CD4-positive, CD25-positive, alpha-beta regulatory T cell (primary cell): ENCODE measurements around the gene CHN2. TPM values are rescaled to one million over a fixed set of nuclear protein-coding genes. Genes with fewer than 3 reads are reported as not detected.
"Not testable (repeated sequence)": the region's sequence is repeated elsewhere in the genome, so short reads cannot be mapped to it uniquely, and the experiment has no call there.

Experiments used
- ATAC-seq, 2 donors: fragments of 150-1000 bp; cut with Tn5 transposase; one replicate each; pipeline ENCODE4 v1.10.0; 2021; ENCODE audit warnings: low read depth in 2 of 2, moderate number of reproducible peaks in 2 of 2, moderate library complexity in 1 of 2
- DNase-seq, 3 donors: peaks; one replicate each; pipeline versions ENCODE4 v3.0.0 to v3.0.0-alpha.2; 2012 to 2022; ENCODE audit warnings: mixed read lengths in 1 of 3
- H3K27ac ChIP-seq: one replicate; pipeline ENCODE4 v1.7.0; 2013; ENCODE audit warnings: mild to moderate bottlenecking, low read length; ENCODE audit not compliant: insufficient read depth, poor library complexity, severe bottlenecking
- H3K27me3 ChIP-seq: one replicate; pipeline ENCODE4 v1.7.0; 2013; ENCODE audit warnings: low read length; ENCODE audit not compliant: control insufficient read depth, insufficient read depth
- H3K36me3 ChIP-seq: one replicate; pipeline ENCODE4 v1.7.0; 2013; ENCODE audit warnings: mild to moderate bottlenecking, low read length, moderate library complexity; ENCODE audit not compliant: control insufficient read depth, insufficient read depth
- H3K4me1 ChIP-seq: 2 replicates; pipeline ENCODE4 v1.7.0; 2013; ENCODE audit warnings: mild to moderate bottlenecking, low read length; ENCODE audit not compliant: insufficient read depth, control insufficient read depth, poor library complexity, severe bottlenecking
- H3K4me3 ChIP-seq: one replicate; pipeline ENCODE4 v1.7.0; 2013; ENCODE audit warnings: low read depth, mild to moderate bottlenecking, low read length, moderate library complexity
- H3K9me3 ChIP-seq, 2 experiments: 1 replicate in 1 of 2; 2 replicates in 1 of 2; pipeline ENCODE4 v1.7.0; 2013; ENCODE audit warnings: low read length in 2 of 2, mild to moderate bottlenecking in 1 of 2, moderate library complexity in 1 of 2; ENCODE audit not compliant: control insufficient read depth in 2 of 2
- H3K27ac Mint-ChIP-seq, 3 donors: one replicate each; pipeline ENCODE4 v1.8.0; 2020 to 2022; ENCODE audit warnings: mild to moderate bottlenecking in 3 of 3, mixed read lengths in 3 of 3, moderate library complexity in 2 of 3
- H3K27me3 Mint-ChIP-seq: one replicate; pipeline ENCODE4 v1.8.0; 2022; ENCODE audit warnings: mild to moderate bottlenecking, mixed read lengths
- H3K36me3 Mint-ChIP-seq: one replicate; pipeline ENCODE4 v1.8.0; 2020; ENCODE audit warnings: mixed read lengths
- H3K4me1 Mint-ChIP-seq, 4 donors: one replicate each; pipeline ENCODE4 v1.8.0; 2020 to 2022; ENCODE audit warnings: mixed read lengths in 4 of 4, mild to moderate bottlenecking in 1 of 4
- H3K4me3 Mint-ChIP-seq, 4 donors: one replicate each; pipeline ENCODE4 v1.8.0; 2020 to 2022; ENCODE audit warnings: mild to moderate bottlenecking in 4 of 4, mixed read lengths in 4 of 4, moderate library complexity in 3 of 4
- H3K9me3 Mint-ChIP-seq, 7 donors: one replicate each; pipeline ENCODE4 v1.8.0; 2020 to 2022; ENCODE audit warnings: mixed read lengths in 7 of 7, mild to moderate bottlenecking in 3 of 7, moderate library complexity in 2 of 7
- polyA plus RNA-seq, 4 donors: library from polyadenylated mRNA; unstranded; fragments of 300-500 nt; fragmentation: Illumina TruSeq; gene quantifications; one replicate each; pipeline ENCODE4 v1.2.3, GENCODE V29; 2021
- total RNA-seq: library from RNA; stranded (reverse); gene quantifications from one replicate; pipeline ENCODE4 v1.2.3, GENCODE V29; 2022

The CHN2 gene
- total and polyA plus RNA-seq, 5 donors from 2014 or later, result 0.55 to 1.7 TPM; not detected in 3

DNA sequence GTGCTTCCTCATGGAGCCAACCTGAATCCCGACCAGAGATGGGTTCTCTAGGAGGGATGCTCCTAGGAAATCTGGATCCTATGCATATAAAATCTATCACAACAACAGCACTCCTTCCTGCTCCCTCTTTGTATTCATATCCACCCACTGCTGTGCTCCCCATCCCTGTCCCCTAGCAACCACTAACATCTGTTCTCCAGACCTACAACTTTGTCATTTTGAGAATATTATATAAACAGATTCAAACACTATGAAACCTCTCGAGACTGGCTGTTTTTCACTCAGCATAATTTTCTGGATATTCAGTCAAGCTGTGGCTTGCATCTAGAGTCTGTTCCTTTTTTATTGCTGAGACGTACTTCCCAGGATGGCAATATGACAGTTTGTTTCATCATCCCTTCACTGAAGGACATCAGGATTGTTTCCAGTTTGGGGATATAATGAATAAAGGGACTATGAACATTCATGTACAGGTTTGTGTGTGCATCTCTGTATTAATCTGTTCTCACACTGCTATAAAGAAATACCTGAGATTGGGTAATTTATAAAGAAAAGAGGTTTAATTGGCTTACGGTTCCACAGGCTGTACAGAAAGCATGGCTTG, 333.0 kb downstream of the CHN2 start:
- Mint-ChIP-seq H3K36me3 (no peaks in the 10 kb centered on the region), H3K9me3 (peaks cover 0 to 10% (median 2%) of the 10 kb centered on the region in 7 donors), H3K4me1 (no peaks in the 10 kb centered on the region), H3K27ac (no peak overlapping the region), H3K4me3 (no peak overlapping the region), H3K27me3 (no peaks in the 10 kb centered on the region)
- Histone ChIP-seq H3K4me1 (no peaks in the 10 kb centered on the region), H3K4me3 (no peak overlapping the region), H3K27ac (no peak overlapping the region), H3K9me3 (no peaks in the 10 kb centered on the region), H3K36me3 (no peaks in the 10 kb centered on the region), H3K27me3 (no peaks in the 10 kb centered on the region)
- ATAC-seq, result no peak
- no peak for DNase-seq

- not testable (repeated sequence) for H3K4me3 ChIP-seq, H3K27me3 ChIP-seq, H3K4me3 Mint-ChIP-seq, H3K27me3 Mint-ChIP-seq, H3K36me3 ChIP-seq, H3K36me3 Mint-ChIP-seq, DNase-seq, H3K4me1 Mint-ChIP-seq, H3K27ac Mint-ChIP-seq, H3K9me3 ChIP-seq, H3K4me1 ChIP-seq, H3K27ac ChIP-seq, ATAC-seq
- H3K9me3 Mint-ChIP-seq, result peaks cover 0 to 10% (median 2%) of the 10 kb centered on the region in 7 donors
Observed at GRCh38 chr7:29528526-29528925, 334.0 kb downstream of the CHN2 start.

Other genes with a start within 250 kb of the CHN2 start
- gene TRIL, start 236.4 kb upstream of the CHN2 start, total RNA-seq, result not detected
- gene TRIL, start 236.4 kb upstream of the CHN2 start, polyA plus RNA-seq, result not detected
- 0.96 TPM for gene CPVL, start 48.2 kb upstream of the CHN2 start, total RNA-seq
- 1 to 10 TPM in 1 of 4 donors, under 1 TPM in 2, not detected in 1; 0.15 to 1.3 (median 0.58) TPM for gene CPVL, start 48.2 kb upstream of the CHN2 start, polyA plus RNA-seq